GM19099 (cell line): Measurements from ENCODE around the gene C17orf113.

Experiments used
- POLR2A ChIP-seq: IDR thresholded peaks from 3 replicates; pipeline ENCODE4 v1.6.1; 2011; ENCODE audit warnings: low read depth; ENCODE audit not compliant: insufficient read length; ENCODE audit errors: extremely low read depth

The C17orf113 gene

DNA sequence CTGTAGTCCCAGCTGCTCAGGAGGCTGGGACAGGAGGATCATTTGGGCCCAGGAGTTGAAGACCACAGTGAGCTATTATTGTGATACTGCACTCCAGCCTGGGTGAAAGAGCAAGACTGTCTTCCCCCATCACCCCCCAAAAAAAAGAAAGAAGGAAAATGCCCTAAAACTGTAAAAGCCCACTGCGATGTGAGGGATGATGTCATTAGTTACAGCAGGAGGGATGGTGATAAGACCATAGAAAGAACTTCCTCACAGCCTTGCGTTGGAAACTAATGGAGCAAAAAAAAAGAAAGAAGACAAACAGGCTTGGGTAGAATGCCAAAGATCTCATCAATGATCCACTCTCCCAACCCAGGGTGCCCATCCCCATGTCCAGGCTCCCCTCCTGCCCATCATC, 29.1 kb upstream of the C17orf113 start:
- no peak for TF ChIP-seq POLR2A

DNA sequence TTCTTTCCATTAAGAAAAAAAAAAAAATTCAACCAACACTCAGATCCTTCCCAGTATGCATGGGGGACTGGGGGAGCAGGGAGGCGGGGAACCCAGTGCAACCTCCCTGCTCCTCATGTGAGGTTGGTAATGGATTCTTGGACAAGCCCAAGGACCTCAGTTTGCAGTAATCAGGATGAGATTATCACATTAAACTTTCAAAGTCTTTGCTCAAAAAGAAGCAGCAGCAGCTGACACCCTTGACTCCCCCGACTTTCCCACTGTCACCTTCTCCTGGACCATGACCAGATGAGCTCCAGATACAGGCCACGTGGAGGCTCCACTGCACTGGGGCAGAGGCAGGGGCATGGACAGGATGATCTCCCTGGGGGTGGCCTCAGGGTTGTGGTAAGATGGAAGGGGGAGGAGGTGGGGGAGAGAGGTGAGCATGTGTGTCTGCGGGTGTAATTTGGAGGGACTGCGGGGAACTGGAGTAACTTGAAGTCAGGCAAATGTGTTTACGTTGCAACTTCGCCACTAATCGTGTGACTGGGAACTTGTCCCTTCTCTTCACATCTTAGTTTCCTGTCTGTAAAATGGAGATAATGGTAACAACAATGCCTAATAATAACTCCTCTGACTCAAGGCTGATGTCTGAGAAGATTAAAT, 28.1 kb upstream of the C17orf113 start:
- TF ChIP-seq POLR2A: no peak

DNA sequence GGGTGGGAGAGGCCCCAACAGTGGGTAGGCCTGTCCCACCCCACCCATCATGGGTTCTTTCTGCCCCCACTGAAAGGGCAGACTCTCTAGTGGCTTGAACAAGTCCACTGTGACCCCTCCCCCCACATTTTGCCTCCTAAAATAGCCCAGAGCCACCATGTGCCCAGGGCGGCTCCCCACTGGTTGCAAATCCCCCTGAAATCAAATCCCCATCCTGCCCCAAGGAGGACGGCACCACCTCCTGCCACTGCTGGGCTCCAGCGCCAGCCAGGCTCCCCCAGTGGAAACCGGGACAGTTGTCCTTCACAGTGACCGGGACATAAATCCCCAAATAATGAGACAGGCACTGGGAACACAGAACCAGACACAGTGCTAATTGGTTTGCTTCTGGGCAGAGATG, 27.4 kb upstream of the C17orf113 start:
- TF ChIP-seq POLR2A: no peak

DNA sequence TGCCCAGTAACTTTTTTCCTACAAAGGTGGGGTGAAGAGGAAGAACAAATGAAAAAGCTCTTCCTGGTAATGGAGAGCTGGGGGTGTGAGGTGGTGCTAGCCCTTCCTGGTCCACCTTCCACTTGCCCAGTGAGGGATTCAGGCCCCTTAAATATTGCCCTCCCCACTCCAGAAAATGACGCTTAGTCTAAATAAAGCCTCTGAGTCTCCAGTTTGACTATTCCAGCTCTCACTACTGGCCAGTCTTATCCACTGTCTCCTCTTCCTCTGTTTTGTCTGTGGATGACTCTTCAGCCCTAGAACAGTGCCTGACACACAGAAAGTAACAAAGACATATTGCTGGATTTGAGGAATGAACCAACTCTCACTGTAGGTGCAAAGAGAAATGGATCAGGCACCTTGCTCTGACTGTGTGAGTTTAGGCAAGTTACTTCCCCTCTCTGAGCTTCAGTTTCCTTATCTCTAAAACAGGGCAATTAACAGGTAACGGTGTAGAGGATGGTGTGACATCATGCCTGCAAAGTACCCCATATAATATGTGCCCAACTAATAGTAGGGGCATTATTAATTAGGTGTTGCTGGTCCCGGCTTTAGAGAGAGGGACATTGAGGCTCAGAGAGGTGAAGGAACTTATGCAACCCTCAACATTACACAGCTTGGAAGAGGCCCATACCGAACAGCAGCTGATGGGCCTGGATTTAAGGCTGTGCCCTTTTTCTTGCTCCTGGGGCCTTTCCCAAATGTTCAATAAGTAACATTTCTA, 26.6 kb upstream of the C17orf113 start:
- TF ChIP-seq POLR2A: no peak

DNA sequence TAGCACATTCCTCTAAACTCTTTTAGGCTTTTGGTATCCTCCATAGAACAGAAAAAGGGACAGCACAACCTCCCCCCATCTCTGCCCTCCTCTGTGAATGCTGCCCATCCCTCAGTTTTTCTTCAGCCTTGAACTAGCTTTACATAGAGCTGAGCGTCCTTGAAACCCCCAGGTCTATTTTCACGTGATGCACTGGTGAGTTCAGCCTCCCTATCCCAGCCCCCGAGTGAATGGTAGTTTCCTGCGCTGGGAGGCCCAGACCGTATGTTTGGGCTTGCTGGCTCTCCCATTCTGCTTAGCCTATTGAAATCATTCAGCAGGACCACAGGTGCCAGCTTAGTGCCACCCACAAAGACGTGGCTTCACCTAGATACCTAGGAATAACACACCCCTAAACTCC, 25.4 kb upstream of the C17orf113 start:
- no peak for TF ChIP-seq POLR2A

DNA sequence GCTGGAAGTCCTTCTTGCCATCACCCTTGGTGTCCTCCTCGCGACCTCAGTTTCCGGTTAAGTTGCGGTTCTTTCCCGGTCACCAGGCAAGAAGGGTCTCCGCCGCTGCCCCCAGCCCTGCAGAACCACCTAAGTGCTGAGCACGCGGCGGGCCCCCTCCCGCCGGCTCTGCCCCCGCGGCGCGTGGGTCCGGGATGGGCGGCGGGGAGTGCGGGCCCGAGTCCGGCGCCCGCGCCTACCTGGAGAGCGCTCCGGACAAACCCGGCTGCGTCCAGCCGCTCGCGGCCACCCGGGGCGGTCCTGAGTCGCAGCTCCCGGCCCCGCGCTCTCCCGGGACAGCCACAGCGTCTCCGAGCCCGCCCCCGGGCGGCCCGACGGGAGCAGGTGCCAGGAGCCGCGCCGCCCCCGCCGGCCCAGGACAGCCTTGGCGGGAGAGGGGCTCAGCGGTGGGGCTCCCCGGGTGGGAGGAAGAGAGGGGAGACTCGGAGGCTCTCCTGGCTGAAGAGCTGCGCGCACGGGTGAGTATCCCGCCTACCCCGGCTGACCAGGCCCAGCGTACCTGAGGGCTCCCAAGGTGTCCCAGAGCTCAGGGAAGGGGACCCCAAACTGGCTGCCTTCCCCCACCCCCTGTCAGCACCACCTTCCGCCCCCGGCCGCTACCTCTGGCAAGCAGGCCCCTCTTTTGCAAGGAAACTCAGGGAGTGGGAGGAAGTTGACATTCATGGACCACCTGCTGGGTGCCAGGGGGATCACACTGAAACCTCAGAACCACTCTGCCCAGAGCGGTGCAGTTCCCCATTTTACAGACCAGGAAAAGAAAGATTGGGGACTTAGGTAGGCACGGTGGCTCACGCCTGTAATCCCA, 22.2 kb upstream of the C17orf113 start:
- TF ChIP-seq POLR2A: no peak

DNA sequence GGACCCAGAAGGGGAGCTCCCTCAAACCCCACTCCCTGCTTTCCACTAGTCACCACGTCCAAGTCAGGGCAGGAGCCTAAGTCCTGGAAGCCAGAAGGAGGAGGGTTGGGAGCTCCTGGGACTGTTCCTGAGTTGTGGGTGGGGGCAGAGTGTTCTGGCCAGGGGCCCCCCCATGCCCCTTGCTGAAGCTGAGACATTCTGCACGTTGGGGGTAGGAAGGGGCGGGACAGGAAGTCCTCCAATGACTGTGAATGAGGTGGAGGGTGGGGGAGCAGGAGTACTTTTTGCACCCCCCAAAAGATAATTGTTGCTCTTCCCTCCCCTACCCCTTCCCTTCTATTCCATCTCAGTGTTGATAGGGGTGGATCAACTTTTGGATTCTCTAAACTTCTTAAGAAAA, 21.4 kb upstream of the C17orf113 start:
- TF ChIP-seq POLR2A: no peak

DNA sequence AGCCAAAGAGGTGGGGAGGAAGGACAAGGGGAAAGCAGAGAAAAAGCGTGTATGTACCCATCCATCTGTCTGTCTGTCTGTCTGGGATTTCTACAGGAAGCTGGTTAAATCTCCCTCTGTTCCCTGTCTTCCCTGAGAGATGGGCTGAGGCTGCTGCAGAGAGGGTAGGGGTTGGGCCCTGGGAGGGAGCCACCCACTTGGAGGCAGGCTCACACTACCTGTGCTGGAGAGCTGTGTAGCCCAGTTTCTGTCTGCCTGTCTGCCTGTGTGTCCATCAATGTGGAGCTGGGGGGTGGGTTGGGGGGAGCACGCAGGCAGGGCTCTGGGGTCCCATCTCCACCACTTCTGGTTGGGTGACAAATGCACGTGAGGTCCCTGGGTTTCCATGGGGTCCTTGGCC, 18.6 kb upstream of the C17orf113 start:
- no peak for TF ChIP-seq POLR2A

DNA sequence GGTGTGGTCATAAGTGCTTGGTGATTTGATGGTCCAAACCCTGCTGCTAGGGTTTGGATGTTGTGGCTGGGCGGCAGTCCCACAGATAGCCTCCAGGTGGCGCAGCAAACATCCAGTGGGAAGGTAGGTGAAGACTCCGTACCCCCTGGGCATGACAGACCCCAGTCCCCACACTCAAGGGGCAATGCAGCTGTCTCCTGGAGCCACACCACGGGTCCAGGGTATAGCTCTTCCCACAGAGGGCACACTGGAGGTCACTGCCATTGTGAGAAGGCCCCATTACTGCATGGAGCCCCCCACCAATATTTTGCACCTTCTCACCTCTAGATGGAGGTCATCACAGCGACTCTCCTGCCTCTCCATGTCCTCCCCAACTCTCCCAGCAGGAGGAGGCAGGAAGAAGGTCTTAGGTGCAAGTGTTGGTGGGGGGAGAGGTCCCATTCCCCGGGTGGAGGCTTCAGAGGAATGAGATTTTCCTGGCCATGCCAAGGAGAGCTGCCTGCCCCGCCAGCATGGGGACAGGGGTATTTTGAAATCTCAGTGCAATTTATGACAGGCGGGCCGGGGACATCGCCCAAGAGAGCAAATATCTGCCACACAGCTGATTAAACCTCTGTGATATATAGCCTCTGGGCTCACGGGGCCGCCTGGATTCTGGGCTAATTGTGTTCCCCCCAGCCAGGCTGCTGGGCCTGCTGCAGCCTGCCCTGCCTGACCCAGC, 17.1 kb upstream of the C17orf113 start:
- TF ChIP-seq POLR2A: no peak

DNA sequence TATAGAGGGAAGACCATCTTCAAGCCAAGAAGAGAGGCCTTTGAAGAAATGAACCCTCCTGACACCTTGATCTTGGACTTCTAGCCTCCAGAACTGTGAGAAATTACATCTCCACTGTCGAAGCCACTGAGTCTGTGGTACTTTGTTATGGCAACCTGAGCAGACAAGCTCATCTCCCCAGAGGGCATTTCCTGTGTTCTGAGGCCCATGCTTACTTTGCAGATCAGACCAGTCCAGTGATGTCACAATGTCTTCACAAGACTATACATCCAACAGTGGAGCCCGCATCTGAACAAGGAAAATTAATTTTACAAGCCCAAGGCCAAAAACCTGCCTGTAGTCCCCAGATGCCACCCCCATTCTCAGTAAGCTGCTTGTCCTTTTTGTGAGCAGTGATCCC, 14.8 kb upstream of the C17orf113 start:
- no peak for TF ChIP-seq POLR2A

DNA sequence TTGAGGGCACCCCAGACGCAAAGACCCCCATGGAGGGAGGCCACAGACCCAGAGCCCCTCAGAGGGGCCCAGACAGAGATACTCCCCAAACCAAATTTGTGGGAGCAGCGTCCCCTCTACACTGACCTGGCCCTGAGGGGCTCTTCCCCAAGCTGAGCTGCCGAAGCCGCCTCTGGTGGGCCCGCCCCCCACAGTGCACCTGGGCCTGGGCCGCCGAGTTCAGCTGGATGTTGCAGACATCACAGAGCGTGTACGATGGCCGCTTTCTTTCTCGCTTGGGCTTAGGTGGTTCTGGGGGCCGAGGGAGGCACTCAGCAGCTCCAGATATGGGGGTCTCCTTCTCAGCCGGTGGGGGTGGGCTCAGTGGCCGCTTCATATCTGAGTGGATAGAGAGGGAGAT, 12.3 kb upstream of the C17orf113 start:
- TF ChIP-seq POLR2A: no peak

DNA sequence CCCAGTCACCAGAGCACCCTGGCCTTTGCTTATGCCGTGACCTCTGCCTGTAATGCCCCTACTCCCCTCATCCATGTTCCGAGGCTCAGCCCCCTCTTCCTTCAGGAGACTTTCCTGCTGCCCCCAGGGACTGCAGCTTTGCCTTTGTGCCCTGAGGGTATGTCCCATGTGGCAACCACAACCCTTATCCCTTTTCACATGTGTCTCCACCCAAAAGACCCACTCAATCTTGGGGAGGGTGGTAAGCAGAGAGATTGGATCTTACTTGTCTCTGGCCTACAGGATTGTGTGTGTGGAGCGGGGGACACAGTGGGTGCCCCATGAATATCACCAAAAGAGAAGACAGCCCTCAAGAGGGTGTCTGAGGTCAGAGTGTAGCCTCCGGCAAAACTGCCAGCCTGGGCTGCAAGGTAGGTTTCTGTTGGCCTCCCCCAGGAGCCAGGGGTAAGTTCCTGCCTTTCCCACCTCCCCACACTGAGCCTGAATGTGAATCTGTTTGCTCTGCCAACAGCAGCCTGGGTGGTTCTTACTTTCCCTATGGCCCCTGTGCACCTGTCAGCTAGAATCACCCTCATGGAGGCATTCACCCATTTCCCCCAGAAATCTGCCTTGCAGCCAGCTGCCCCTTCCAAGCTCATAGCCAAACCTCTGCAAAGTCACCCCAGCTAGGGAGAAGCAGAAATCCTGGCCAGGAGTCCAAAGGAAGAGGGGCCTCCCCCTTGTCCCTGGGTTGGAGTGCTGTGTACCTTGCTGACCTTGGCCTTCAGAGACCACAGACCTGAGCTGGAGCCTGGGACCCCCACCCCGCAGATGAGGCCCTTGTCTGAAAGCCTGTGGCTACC, 11.5 kb upstream of the C17orf113 start:
- no peak for TF ChIP-seq POLR2A

DNA sequence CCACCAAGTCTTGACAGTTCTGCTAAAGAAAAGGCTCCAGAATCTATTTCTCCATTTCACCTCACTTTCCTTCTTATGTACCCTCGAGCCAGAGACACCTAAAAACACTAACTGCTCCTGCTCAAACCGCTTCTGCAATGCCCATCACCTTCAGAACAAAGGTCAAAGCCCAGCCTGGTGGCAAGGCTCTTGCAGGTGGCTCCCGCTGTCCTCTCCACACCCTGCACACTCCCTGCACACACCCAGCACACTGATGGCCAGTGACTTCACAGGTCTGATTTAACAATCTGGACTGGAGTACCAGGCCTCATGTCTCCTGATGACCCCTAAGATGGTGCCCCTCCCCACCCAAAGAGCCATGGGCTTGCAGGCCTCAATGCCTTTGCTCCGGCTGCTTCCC, 9.8 kb upstream of the C17orf113 start:
- no peak for TF ChIP-seq POLR2A

DNA sequence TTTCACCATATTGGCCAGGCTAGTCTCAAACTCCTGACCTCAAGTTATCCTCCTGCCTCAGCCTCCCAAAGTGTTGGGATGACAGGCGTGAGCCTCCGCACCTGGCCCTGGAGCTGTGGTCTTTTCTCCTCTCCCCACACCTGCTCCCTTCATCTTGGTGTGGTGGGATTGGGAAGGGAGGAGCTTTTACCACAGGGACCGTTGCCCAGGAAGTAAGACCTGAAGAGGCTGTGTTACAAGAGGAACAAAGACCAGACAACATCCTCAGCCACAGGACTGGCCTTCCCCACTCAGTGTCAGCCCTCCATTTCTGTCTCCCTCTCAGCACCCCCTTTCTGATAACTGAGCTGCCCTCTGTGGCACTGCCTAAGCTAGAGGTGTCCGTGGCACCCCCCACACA, 9.4 kb upstream of the C17orf113 start:
- TF ChIP-seq POLR2A: no peak
